DND-41 (cell line): Measurements from ENCODE around the gene KPTN.

Source experiments
- CTCF ChIP-seq: IDR thresholded peaks from 2 replicates; pipeline ENCODE4 v1.5.1; 2012; ENCODE audit warnings: borderline replicate concordance, low read length, moderate library complexity, mild to moderate bottlenecking; ENCODE audit not compliant: poor library complexity, severe bottlenecking; ENCODE audit errors: extremely low read depth
- EZH2 ChIP-seq: IDR thresholded peaks from 3 replicates; pipeline ENCODE4 v1.6.1; 2012; ENCODE audit warnings: borderline replicate concordance, low read depth, mild to moderate bottlenecking, moderate library complexity, low read length, inconsistent platforms; ENCODE audit not compliant: severe bottlenecking

- TF ChIP-seq CTCF = no peak
- TF ChIP-seq EZH2 = no peak
These were observed 12.7 kb downstream of the KPTN start for GRCh38 chr19:47471381-47471732.
